ENCODE results near the gene RIN2.

RIN2 gene

DNA sequence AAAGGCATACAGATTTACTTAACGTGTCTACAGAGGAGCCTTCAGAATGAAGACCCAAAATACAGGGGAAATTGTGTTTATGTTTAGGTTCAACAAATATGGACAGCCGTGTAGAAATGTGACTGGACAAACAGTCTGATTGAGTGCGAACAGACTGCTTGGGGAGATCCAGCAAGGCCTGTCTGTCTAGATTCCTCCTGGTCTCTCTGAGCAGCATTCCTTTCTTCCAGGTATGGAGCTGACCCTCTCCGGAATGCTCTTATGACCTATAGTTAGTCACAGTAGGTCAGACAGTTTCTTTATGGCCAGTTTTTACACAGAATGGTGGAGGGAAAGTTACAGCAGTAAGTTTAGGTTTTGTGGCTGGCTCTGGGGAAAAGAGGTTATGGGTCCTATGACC, 9.0 kb downstream of the RIN2 start:
- no peak for DNase-seq

DNA sequence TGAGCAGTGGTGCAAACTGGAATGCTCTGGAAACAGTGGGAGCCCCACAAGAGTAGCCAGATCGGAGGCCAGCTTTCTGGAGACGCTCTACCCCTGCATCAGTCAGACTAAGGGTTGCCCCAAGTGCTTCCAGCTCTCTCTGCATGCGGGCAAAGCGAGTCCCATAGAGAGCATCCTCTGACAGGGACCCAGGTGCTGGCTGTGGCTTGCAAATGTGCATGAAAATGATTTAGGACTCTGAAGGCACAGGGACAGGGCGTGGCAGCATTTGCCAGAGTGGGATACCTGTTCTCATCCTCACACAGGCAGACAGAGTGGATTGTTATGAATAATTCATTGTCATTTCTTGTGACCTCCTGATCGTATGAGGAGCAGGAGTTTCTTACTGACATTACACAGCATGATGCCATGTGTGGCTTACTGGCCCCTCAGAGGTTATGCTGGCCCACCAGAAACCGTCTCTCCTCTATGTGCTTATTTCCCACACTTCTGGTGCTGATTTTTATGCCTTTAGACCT, 10.3 kb downstream of the RIN2 start:
- no peak for DNase-seq

DNA sequence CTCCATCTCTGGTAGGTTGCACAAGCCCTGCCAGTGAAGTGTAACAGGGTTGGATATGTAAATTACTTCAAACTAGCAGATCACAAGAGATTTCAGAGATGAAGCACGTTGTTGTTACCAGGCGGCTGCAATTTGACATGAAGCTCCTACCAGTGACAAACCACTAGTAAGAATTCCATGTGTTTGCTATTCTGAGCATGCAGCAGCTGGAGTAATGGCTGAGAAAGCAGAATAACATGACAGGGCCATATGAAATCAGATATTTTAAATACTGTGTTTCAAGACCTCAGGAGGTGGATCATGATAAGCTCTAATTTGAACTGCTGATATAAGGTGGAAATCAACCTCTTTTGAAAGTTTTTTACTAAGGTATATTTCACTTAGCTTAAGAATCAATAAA, 11.4 kb downstream of the RIN2 start:
- DNase-seq = no peak

DNA sequence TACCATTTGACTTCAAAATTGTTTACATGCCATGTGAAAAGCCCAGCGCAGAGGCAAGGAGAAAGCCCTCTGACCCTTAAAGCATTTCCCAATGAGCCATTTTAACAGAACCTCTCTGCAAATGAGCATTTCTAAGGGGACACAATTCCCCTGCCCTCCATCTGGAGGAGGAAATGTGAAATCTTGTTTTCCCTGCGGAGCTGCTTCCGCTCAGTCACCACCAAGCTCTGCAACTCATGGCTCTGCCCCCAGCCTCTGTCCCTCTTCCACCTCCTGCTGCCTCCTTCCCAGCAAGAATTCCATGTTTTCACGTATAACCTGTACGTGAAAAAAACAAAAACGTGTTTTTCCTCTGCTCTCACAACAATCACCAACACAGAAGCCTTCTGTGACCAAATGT, 12.3 kb downstream of the RIN2 start:
- no peak for DNase-seq

DNA sequence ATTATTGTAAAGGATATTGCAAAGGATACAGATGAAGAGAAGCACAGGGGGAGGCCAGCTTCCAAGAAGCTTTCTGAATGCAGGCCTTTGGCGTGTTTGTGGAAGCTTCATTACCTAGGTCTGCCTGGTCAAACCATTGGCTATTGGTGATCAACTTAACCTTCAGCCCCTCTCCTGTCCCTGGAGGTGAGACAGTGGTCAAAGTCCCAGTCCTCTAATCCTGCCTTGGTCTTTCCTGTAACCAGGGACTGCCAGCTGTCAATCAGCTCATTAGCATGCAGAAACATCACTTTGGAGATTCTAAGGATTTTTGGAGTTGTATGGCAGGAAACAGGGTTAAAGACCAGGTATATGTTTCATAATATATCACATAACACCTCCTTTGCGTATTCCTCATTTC, 13.0 kb downstream of the RIN2 start:
- no peak for DNase-seq

DNA sequence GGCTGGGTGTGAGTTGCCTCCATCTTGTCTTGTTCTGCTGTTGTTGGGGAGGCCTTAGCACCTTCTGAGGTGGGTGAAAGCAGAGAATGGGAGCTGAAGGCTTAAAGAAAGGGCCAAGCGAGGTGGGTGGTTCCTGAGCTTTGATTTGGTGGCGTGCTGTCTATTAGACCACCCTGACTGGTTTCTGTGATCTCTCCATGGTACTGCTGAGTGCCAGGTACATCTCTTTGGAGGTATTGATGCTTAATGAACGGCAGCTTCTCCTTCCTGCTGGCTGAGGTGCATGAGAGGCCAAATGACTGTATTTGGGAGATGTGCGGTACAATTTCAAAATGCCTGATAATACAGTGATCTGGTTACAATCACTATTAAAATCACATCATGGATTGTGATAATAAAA, 15.4 kb downstream of the RIN2 start:
- no peak for DNase-seq

DNA sequence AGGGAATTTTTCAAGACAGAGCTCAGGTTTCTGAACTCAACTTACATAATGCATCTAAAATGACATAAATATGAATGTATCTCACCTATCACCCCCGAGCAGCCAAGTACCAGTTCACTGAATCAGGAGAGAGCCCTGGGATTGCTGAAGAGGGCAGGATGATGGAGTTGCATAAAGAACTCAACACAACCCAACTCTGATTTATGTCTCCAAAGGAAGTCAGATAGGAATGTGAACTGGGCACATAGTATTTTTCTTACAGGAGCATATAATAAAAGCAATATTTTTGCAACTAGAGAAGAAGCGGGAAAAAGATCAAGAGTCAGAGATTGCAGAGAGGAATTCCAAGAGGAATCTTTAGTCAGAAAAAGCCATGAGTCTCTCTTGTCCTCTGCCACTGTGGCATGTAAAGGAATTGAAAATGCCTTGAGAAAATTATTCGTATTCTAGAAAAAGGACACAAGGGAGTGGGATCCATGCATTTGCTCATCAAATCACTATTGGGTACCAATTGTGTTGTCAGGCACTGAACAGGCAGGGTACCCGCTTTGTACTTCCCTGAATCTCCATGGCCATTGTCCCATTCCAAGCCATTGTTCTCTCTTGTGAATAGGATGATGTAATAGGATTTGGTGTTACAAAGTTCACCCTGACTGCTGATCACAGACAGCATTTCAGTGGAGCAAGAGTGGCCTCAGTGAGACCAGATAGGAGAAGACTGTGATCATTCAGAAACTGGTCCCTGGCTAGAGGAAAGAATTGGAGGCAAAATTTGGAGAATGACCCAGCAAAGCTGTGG, 16.3 kb downstream of the RIN2 start:
- no peak for DNase-seq

DNA sequence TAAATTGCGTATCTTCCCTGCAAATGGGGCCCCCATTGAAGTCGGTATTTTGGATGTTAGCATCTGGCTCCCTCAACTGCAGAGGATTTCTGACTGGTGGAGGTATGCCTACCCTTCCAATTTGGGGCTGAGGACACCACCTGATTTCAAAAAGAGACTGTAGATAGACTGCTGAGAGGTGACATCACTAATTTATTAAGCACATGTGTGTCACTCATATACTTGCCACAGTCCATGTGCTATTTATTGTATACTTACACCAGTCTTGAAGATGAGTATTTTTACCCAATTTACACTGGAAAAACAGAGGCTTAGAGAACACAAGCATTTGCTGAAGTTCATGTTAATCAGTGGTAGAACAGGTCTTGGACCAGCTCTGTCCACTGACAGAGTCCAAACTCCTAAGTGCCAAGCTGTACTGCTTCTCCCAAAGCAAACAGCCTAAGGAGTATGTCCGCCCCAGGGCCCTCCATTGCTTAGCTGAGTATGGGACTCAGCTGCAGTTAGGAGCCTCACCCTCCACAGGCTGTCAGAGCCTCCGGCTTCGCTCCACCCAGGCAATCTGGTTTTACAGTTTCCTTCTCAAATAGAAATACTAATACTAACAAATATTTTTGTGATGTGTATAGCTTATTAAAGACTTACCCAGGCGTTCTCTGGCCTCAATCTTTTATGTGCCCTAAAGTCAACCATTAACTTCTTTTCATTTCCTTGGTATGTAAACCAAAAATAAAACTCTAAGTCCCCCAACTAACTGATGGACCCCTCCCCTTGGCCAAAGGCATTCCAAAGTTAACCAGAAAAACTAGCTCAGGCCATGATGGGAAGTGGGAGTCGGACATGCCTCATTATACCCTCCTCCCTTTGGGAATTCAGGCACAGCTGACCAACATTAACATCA, 17.5 kb downstream of the RIN2 start:
- DNase-seq = no peak

DNA sequence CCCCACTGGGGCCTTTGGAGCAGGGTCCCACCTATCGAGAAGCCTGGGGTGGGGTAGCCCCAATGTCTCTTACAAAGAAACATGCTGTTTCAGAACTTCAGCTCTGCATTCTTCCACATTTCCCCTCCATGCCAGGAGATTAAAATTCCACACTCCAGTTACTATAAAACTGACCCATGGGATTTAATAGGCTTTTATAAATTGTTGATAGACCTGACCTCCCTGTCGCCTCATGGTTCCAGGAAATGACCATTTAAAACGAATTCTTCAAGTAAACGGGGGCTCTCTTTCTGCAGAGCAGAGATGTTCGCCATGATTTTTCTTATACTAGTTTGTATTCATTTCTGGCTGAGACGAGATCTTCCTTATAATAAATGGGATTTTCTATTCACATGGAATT, 19.3 kb downstream of the RIN2 start:
- DNase-seq = no peak

DNA sequence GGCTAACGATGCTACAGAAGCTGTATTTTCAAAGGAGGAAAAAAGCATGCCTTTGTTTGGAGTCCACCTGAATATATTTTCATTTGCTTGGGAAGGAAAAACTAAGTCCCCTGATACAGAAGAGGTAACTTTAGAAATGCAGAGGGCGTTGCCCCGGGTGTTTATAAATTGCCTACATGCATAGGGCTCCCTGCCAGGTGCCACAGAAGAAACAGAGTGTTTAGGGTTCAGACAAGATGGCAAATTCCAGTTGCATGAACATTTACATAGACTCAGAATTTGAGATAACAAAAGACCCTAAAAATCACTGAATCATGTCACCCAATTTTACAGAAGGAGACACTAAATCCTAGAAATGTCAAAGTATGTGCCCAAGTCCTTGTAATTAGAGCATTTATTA, 19.9 kb downstream of the RIN2 start:
- no peak for DNase-seq

DNA sequence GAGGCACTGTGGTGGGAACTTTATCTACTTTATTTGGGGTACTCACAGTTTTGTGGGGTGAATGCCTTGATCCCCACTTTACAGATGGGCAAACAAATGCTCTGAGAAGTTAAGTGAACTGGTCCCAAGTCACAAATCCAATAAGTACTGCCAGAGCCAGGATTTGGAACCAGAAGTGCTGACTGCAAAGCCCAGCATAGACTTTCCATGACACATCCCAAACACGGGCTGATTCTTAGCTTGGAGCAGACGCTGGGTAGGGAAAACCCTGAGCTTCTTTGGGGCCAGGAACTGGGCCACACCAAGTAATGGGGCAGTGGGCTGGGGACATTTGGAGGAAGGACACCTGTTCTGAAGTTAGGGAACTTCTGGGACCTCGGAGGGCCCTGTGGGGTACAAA, 20.3 kb downstream of the RIN2 start:
- no peak for DNase-seq

DNA sequence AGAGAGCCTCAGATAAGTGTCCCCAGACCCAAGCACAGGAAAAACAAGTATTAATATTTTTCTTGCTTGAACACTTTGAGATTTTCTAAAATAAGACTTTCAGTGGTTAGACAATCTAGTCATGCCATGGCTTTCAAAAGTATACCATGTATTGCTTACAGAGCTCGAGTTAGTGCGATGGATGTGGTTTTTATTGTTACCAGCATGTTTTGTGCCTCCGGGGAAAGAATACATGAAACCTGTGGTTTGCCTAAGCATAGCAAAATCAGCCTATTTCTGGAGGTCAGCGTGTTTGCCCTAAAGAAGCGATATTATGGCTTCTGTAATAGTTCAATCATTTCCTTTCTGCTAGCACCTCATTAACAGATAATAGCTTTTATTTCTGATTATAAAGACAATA, 21.6 kb downstream of the RIN2 start:
- DNase-seq = no peak

DNA sequence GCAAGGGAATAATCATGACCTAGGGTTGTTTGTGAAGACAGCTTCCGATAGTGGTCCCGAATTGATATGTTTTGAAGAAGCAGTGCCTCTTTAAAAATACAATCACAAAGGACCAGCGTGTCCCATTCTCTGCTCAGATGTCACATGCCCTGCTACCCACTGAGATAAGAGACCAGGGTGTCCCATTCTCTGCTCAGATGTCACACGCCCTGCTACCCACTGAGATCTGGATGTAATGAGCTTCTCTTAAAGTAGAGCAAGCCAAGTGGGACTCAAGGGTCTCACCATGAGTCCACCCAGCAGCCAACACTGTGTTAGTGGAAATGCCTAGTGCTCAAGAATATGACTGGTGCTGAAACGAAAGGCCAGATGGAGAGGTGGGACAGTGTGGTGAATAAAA, 22.2 kb downstream of the RIN2 start:
- no peak for DNase-seq

DNA sequence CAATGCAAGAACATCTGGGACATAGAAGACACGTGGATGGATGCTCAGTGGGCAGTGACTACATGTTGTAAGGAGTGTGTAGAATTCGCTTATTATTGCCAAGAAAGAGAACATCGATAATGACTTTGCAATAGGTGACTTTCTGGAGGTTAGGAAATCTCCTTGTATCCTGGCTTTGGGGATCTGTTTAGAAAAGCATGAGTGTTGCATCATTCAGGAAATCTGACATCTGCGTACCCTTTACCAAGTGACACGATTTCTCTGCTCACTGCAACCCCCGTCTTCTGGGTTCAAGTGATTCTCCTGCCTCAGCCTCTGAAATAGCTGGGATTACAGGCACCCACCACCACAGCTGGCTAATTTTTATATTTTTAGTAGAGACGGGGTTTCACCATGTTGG, 23.2 kb downstream of the RIN2 start:
- DNase-seq = no peak

DNA sequence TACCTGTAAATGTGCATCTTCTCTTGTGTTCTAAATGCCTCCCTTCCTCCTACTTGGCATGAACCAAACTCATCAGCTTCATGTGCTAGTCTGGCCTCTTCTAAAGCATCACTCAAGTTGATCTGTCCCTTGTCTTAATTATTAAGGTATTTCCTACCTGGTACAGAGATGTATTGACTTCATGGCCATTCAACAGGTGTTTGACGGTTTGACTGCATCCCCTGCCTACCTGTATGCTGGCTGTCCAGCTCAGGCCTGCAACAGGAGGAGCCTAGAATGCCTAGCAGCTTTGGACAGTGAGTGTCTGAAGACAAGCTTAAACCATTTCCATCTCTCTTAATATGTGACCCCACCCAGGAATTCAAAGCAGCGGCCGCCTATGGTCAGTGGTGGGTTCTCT, 24.6 kb downstream of the RIN2 start:
- DNase-seq = no peak

DNA sequence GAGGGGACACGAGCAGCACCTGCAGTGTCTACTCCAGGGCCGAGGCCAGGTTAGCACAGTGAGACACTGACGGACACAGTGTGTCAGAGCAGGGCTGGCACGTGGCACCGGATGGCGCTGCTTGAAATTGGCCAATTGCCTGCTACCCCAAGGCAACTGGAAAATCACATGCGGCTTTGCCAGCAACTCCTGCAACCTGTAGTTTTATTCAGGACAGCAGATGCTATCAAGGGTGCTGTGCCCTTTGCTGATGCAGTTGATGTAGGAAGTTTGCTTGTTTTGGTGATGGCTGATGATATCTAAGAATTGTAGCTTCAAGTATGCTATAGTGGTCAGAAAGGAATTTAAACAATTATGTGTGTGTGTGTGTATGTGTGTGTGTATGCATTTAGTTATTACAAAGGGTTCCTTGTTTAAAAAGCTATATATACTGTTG, 25.9 kb downstream of the RIN2 start:
- DNase-seq = no peak

DNA sequence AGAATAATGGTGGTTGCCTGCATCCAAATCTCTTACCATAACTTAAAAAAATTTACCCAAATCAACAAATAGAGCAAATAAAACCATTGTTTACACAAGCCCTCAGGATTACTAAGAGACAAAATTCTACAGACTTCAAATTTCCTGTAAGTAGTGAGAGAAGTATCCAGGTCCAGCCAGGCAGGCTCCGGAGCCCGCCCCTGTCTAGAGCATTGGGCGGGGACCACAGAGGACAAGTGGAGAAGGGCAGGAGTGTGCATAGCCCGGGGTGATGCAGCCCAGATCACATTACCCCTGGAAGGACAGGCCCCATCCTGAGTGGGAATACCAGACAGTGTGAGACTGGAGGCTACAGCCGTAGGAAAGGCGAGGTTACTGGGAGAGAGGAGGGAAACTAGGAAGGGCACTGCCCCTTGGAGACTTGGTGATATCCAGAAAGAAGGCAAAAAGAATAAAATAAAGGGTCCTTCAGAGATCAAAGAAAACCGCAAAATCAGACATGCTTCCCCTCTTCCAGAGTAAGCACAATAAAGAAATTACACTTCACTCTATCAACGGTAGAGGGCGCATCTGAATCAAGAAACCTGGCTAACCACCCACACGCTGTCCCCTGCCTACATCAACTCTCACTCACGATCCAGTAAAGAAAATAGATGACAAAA, 26.6 kb downstream of the RIN2 start:
- DNase-seq = no peak

DNA sequence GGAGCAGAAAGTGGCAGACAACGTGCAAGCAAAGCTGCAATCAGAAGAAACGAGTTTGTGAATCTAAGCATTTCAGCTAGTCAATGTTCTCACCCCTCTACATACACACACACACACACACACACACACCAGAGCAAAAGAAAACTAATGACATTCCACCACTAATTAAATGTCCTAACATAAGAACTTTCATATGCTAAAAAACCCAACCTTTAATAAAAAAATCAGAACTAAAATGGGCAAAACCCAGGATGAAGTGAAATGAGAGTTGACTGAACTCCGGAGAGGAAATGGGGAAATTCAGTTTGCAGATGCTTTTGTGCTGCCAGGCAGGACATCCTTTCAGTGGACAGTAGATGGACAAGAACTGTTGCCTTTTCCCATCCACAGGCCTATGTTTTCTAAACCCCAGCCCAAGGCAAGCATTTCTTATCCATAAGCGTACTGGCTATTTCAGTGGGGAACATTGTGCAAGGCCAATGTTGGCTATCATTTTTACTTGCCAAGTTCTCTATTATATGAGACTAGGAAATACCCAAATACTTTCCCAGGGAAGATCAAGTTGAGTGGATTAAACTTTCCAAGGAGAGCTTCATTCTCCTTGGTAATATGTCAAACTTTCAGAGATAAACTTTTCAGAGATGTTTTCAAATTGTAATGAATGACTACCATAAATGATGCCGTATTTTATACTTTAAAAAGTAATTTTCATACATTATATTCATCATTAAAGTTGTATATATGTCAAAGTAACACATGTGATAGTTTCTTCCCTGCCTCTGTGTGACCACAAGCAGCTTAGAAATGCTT, 27.3 kb downstream of the RIN2 start:
- DNase-seq = no peak

DNA sequence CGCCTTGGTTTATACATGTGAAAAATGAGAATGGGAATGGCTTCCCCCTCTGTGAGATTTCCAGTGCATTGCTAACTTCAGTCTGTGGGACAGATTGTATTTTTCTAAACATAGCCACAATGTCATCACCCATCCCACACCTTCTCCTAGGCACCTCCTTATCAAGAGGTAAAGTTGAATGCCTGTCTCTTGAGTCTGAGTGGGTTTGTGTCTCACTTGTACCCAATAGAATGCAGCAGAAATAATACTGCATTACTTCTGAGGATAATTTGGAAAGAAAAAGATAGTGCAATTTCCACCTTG, 27.9 kb downstream of the RIN2 start:
- no peak for DNase-seq

DNA sequence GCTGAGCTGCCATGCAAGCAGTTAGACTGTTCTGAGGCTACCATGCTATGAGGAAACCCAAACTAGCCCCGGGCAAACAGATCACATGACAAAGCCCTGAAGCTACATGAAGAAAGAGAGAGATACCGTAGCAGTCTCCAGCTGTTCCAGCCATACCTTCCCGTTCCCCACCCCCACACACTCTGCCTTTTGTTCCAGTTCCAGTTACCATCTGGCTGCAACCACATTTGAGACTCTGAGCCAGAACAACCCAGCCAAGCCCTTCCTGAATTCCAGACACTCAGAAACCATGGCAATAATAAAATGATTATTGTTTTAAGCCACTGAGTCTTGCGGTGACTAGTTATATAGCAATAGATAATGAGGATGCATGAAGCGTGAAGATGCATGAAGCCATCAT, 28.3 kb downstream of the RIN2 start:
- no peak for DNase-seq

DNA sequence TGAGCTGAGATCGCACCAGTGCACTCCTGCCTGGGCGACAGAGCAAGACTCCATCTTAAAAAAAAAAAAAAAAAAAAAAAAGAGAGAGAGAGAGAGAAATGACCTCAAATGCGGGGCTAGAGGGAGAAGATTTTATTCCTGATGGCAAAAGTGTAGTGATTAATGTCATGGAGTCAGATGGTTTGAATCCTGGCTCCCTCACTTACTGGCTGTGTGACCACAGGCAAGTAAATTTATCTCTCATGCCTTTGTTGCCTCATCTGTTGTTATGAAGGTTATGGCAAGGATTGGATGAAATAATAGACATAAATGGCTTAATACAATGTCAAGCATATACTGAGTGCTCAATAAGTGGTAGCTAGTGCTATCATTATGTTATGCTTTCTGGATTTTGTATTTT, 29.3 kb downstream of the RIN2 start:
- DNase-seq = no peak

DNA sequence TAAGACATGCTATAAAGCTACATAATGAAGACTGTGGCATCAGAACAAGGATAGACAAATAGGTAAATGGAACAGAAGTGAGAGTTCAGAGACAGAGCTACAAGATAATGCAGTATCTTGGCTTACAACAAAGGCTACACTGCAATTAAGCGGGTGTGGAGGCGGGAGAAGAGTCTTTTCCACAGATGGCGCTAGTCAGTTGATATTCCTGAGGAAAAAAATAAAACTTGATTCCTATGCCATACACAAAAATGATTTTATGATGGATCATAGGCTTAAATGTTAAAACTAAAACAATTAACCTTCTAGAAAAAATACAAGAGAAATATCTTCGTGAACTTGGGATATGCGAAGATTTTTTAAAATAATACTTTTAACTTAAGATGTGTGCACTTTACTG, 31.0 kb downstream of the RIN2 start:
- no peak for DNase-seq

DNA sequence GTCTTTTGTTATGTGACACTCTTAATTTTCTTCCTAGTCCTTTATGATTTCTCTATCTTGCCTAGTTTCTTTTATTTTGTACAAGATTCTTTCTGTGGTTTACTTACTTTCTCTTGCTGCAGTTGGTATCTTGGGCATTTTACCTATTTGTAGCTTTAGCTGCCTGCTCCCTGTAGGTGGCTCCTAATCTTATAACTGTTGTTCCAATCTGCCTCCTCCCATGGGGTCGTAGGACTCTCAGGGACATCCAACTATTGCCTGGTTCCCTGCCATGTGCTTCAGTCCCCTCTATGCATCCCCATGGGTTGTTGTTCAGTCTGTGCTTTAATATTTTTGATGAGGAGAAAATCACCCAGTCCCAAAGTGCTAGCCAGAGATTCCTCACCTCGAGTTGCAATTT, 31.4 kb downstream of the RIN2 start:
- DNase-seq = no peak
